Ovary (tissue), 3 donors: Measurements from ENCODE around the gene MGAT4B.

Experiments
- CTCF ChIP-seq, 3 donors: fragments of 450-650 bp in 2 of 3; fragments of 200-600 bp in 1 of 3; IDR thresholded peaks; one replicate each; pipeline versions ENCODE4 v1.5.1 to v1.8.0; 2016 to 2022; ENCODE audit warnings: antibody characterized with exemption in 3 of 3, mild to moderate bottlenecking in 1 of 3
- POLR2A ChIP-seq: fragments of 450-650 bp; IDR thresholded peaks from one replicate; pipeline ENCODE4 v1.6.1; 2017; ENCODE audit warnings: antibody characterized with exemption, mild to moderate bottlenecking, moderate library complexity
- donor health status: DM: no; HTN: no; CAD: no.

GRCh38 chr5:179766021-179766725 lies 40.5 kb downstream of the MGAT4B start:
- no peak for TF ChIP-seq CTCF (IDR thresholded peaks at IDR 0.05)
- no peak for TF ChIP-seq POLR2A
